GM23338 (cell line): ENCODE results near the gene PTGER2.

Experiments
- CREB1 ChIP-seq: fragments of 250-450 bp; sonication (Bioruptor Pico); IDR thresholded peaks from 2 replicates; pipeline ENCODE4 v1.5.0; 2020; ENCODE audit warnings: low read depth, mild to moderate bottlenecking, moderate library complexity
- CTCF ChIP-seq, 2 experiments: fragments of 200-600 bp in 1 of 2; sonication (generic) in 1 of 2; conservative IDR thresholded peaks; 2 replicates each; pipeline versions ENCODE4 v1.5.1 to v1.6.1; 2016 to 2017; ENCODE audit warnings: antibody characterized with exemption in 2 of 2, low read depth in 2 of 2, mild to moderate bottlenecking in 2 of 2, moderate library complexity in 1 of 2
- EZH2 ChIP-seq: fragments of 200-600 bp; sonication (generic); IDR thresholded peaks from one replicate; pipeline ENCODE4 v1.8.0; 2017; ENCODE audit warnings: antibody characterized with exemption, mild to moderate bottlenecking, low read depth; ENCODE audit not compliant: unreplicated experiment
- EZH2phosphoT487 ChIP-seq: fragments of 200-600 bp; sonication (generic); IDR thresholded peaks from one replicate; pipeline ENCODE4 v1.8.1; 2018; ENCODE audit warnings: antibody characterized with exemption; ENCODE audit not compliant: unreplicated experiment
- NANOG ChIP-seq: IDR thresholded peaks from 2 replicates; pipeline ENCODE4 v1.6.1; 2016; ENCODE audit warnings: antibody characterized with exemption, borderline replicate concordance
- POLR2AphosphoS5 ChIP-seq: IDR thresholded peaks from 2 replicates; pipeline ENCODE4 v1.6.1; 2016; ENCODE audit warnings: antibody characterized with exemption, low read depth
- STAT1 ChIP-seq: IDR thresholded peaks from one replicate; pipeline ENCODE4 v1.6.1; 2016; ENCODE audit warnings: antibody characterized with exemption; ENCODE audit not compliant: unreplicated experiment
- ZNF114 ChIP-seq: fragments of 250-450 bp; sonication (Bioruptor Pico); IDR thresholded peaks from 2 replicates; pipeline ENCODE4 v1.5.0; 2020; ENCODE audit warnings: mild to moderate bottlenecking, moderate library complexity
- ZNF331 ChIP-seq: fragments of 250-450 bp; sonication (Bioruptor Pico); IDR thresholded peaks from 2 replicates; pipeline ENCODE4 v1.5.0; 2020; ENCODE audit warnings: low read depth, mild to moderate bottlenecking, moderate library complexity
- TF ChIP-seq, protein P1 (sequence below): IDR thresholded peaks from 2 replicates; pipeline ENCODE4 v1.6.1; 2016; ENCODE audit warnings: antibody characterized with exemption
- TF ChIP-seq, protein P2 (sequence below): IDR thresholded peaks from one replicate; pipeline ENCODE4 v1.6.1; 2018; ENCODE audit warnings: antibody characterized with exemption; ENCODE audit not compliant: unreplicated experiment
- TF ChIP-seq, protein P3 (sequence below): fragments of 250-450 bp; sonication (Bioruptor Pico); IDR thresholded peaks from 2 replicates; pipeline ENCODE4 v1.5.0; 2020; ENCODE audit warnings: mild to moderate bottlenecking, moderate library complexity

DNA sequence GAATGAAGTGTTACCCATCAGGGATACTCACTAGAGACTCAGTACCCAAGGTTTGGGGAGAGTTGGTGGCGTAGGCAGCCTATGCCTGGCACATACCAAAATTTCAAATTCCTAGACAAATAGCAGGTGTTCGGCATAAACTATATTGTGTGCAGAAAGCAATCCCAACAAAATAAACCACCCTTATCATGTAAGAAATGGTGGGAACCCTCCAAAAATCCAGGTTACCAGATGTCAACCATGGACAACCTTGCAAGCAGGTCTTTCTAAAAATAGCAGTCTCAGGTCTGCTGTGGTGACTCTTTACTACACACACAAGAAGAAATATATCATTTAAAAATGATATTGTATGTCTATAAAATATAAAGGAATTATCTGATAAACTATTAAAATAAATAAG, 17.7 kb upstream of the PTGER2 start:
- TF ChIP-seq EZH2 (no peak), CTCF (conservative IDR thresholded peaks at IDR 0.05; ENCODE audit: low read depth in 2 of 2) (no peak), EZH2phosphoT487 (no peak), ZNF331 (CRISPR knock-in tag) (no peak), POLR2AphosphoS5 (no peak), CREB1 (CRISPR knock-in tag) (no peak), NANOG (no peak), STAT1 (no peak), ZNF114 (CRISPR knock-in tag) (no peak)
- TF ChIP-seq, protein P1, sequence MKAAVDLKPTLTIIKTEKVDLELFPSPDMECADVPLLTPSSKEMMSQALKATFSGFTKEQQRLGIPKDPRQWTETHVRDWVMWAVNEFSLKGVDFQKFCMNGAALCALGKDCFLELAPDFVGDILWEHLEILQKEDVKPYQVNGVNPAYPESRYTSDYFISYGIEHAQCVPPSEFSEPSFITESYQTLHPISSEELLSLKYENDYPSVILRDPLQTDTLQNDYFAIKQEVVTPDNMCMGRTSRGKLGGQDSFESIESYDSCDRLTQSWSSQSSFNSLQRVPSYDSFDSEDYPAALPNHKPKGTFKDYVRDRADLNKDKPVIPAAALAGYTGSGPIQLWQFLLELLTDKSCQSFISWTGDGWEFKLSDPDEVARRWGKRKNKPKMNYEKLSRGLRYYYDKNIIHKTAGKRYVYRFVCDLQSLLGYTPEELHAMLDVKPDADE: no peak
- TF ChIP-seq, protein P2, sequence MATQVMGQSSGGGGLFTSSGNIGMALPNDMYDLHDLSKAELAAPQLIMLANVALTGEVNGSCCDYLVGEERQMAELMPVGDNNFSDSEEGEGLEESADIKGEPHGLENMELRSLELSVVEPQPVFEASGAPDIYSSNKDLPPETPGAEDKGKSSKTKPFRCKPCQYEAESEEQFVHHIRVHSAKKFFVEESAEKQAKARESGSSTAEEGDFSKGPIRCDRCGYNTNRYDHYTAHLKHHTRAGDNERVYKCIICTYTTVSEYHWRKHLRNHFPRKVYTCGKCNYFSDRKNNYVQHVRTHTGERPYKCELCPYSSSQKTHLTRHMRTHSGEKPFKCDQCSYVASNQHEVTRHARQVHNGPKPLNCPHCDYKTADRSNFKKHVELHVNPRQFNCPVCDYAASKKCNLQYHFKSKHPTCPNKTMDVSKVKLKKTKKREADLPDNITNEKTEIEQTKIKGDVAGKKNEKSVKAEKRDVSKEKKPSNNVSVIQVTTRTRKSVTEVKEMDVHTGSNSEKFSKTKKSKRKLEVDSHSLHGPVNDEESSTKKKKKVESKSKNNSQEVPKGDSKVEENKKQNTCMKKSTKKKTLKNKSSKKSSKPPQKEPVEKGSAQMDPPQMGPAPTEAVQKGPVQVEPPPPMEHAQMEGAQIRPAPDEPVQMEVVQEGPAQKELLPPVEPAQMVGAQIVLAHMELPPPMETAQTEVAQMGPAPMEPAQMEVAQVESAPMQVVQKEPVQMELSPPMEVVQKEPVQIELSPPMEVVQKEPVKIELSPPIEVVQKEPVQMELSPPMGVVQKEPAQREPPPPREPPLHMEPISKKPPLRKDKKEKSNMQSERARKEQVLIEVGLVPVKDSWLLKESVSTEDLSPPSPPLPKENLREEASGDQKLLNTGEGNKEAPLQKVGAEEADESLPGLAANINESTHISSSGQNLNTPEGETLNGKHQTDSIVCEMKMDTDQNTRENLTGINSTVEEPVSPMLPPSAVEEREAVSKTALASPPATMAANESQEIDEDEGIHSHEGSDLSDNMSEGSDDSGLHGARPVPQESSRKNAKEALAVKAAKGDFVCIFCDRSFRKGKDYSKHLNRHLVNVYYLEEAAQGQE: no peak
- TF ChIP-seq, protein P3, sequence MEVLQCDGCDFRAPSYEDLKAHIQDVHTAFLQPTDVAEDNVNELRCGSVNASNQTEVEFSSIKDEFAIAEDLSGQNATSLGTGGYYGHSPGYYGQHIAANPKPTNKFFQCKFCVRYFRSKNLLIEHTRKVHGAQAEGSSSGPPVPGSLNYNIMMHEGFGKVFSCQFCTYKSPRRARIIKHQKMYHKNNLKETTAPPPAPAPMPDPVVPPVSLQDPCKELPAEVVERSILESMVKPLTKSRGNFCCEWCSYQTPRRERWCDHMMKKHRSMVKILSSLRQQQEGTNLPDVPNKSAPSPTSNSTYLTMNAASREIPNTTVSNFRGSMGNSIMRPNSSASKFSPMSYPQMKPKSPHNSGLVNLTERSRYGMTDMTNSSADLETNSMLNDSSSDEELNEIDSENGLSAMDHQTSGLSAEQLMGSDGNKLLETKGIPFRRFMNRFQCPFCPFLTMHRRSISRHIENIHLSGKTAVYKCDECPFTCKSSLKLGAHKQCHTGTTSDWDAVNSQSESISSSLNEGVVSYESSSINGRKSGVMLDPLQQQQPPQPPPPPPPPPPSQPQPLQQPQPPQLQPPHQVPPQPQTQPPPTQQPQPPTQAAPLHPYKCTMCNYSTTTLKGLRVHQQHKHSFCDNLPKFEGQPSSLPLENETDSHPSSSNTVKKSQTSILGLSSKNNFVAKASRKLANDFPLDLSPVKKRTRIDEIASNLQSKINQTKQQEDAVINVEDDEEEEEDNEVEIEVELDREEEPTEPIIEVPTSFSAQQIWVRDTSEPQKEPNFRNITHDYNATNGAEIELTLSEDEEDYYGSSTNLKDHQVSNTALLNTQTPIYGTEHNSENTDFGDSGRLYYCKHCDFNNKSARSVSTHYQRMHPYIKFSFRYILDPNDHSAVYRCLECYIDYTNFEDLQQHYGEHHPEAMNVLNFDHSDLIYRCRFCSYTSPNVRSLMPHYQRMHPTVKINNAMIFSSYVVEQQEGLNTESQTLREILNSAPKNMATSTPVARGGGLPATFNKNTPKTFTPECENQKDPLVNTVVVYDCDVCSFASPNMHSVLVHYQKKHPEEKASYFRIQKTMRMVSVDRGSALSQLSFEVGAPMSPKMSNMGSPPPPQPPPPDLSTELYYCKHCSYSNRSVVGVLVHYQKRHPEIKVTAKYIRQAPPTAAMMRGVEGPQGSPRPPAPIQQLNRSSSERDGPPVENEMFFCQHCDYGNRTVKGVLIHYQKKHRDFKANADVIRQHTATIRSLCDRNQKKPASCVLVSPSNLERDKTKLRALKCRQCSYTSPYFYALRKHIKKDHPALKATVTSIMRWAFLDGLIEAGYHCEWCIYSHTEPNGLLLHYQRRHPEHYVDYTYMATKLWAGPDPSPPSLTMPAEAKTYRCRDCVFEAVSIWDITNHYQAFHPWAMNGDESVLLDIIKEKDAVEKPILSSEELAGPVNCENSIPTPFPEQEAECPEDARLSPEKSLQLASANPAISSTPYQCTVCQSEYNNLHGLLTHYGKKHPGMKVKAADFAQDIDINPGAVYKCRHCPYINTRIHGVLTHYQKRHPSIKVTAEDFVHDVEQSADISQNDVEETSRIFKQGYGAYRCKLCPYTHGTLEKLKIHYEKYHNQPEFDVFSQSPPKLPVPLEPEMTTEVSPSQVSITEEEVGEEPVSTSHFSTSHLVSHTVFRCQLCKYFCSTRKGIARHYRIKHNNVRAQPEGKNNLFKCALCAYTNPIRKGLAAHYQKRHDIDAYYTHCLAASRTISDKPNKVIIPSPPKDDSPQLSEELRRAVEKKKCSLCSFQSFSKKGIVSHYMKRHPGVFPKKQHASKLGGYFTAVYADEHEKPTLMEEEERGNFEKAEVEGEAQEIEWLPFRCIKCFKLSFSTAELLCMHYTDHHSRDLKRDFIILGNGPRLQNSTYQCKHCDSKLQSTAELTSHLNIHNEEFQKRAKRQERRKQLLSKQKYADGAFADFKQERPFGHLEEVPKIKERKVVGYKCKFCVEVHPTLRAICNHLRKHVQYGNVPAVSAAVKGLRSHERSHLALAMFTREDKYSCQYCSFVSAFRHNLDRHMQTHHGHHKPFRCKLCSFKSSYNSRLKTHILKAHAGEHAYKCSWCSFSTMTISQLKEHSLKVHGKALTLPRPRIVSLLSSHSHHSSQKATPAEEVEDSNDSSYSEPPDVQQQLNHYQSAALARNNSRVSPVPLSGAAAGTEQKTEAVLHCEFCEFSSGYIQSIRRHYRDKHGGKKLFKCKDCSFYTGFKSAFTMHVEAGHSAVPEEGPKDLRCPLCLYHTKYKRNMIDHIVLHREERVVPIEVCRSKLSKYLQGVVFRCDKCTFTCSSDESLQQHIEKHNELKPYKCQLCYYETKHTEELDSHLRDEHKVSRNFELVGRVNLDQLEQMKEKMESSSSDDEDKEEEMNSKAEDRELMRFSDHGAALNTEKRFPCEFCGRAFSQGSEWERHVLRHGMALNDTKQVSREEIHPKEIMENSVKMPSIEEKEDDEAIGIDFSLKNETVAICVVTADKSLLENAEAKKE (CRISPR knock-in tag): no peak
